HG03558 (cell line): Measurements from ENCODE around the gene PCSK5.
"Not testable (repeated sequence)": the region's sequence is repeated elsewhere in the genome, so short reads cannot be mapped to it uniquely, and the experiment has no call there.

Source experiments
- ATAC-seq: cut with Tn5 transposase; IDR thresholded peaks from one replicate; pipeline ENCODE4 v1.9.1; 2021; ENCODE audit warnings: moderate number of reproducible peaks; ENCODE audit not compliant: unreplicated experiment; ENCODE audit errors: extremely low read depth

Gene PCSK5

GRCh38 chr9:76289703-76290102 lies 399.2 kb downstream of the PCSK5 start:
- ATAC-seq: no peak

- ATAC-seq: no peak
These were observed 400.1 kb downstream of the PCSK5 start for GRCh38 chr9:76290555-76290954.

- ATAC-seq: no peak
These were observed 401.8 kb downstream of the PCSK5 start for GRCh38 chr9:76292246-76292645.

- no peak for ATAC-seq
These were observed 402.2 kb downstream of the PCSK5 start for GRCh38 chr9:76292658-76293057.

- no peak for ATAC-seq
These were observed 403.8 kb downstream of the PCSK5 start for GRCh38 chr9:76294301-76294700.

GRCh38 chr9:76296561-76297310 lies 406.3 kb downstream of the PCSK5 start:
- ATAC-seq: no peak

- no peak for ATAC-seq
These were observed 407.3 kb downstream of the PCSK5 start for GRCh38 chr9:76297721-76298239.

- no peak for ATAC-seq
These were observed 408.2 kb downstream of the PCSK5 start for GRCh38 chr9:76298521-76299144.

- ATAC-seq: no peak
These were observed 412.1 kb downstream of the PCSK5 start for GRCh38 chr9:76302543-76302942.

- no peak for ATAC-seq
These were observed 412.6 kb downstream of the PCSK5 start for GRCh38 chr9:76302947-76303550.

- not testable (repeated sequence) for ATAC-seq
These were observed 416.6 kb downstream of the PCSK5 start for GRCh38 chr9:76307047-76307446.

GRCh38 chr9:76310577-76310976 lies 420.1 kb downstream of the PCSK5 start:
- no peak for ATAC-seq

GRCh38 chr9:76310991-76311390 lies 420.5 kb downstream of the PCSK5 start:
- no peak for ATAC-seq

GRCh38 chr9:76311537-76311936 lies 421.1 kb downstream of the PCSK5 start:
- no peak for ATAC-seq

- ATAC-seq: no peak
These were observed 423.3 kb downstream of the PCSK5 start for GRCh38 chr9:76313771-76314170.

- ATAC-seq: no peak
These were observed 423.8 kb downstream of the PCSK5 start for GRCh38 chr9:76314321-76314720.

GRCh38 chr9:76316069-76316468 lies 425.6 kb downstream of the PCSK5 start:
- no peak for ATAC-seq

GRCh38 chr9:76319466-76319865 lies 429.0 kb downstream of the PCSK5 start:
- ATAC-seq: not testable (repeated sequence)

- no peak for ATAC-seq
These were observed 430.8 kb downstream of the PCSK5 start for GRCh38 chr9:76321195-76321828.

- ATAC-seq: no peak
These were observed 432.3 kb downstream of the PCSK5 start for GRCh38 chr9:76322810-76323209.

- no peak for ATAC-seq
These were observed 433.0 kb downstream of the PCSK5 start for GRCh38 chr9:76323490-76323889.
